Astrocyte of the spinal cord (primary cell): Measurements from ENCODE around the gene AKIP1.

Experiments used
- DNase-seq: peaks from one replicate; pipeline ENCODE4 v3.0.0; 2011; ENCODE audit warnings: low read depth, low spot score
- H3K4me3 ChIP-seq: 2 replicates; pipeline ENCODE4 v1.5.1; 2011; ENCODE audit warnings: low read depth, mild to moderate bottlenecking, low read length, moderate library complexity
- CTCF ChIP-seq: IDR thresholded peaks from 2 replicates; pipeline ENCODE4 v1.5.1; 2012; ENCODE audit warnings: low read depth, mild to moderate bottlenecking, low read length, inconsistent platforms
- in situ Hi-C: cut with HindIII; loops from 2 replicates; pipeline ENCODE4 v1.10.0; 2017; ENCODE audit warnings: low sequenced_read_pairs

AKIP1 gene

GRCh38 chr11:8899119-8899753, 11.8 kb upstream of the AKIP1 start:
- no peak for DNase-seq
- in situ Hi-C loops: no loop called here
- H3K4me3 ChIP-seq: no peak overlapping the region
- no peak for TF ChIP-seq CTCF

GRCh38 chr11:8905528-8906165, 5.3 kb upstream of the AKIP1 start:
- no peak for TF ChIP-seq CTCF
- no peak overlapping the region for H3K4me3 ChIP-seq
- in situ Hi-C loops: no loop called here
- DNase-seq: peak; percentile 81

DNA sequence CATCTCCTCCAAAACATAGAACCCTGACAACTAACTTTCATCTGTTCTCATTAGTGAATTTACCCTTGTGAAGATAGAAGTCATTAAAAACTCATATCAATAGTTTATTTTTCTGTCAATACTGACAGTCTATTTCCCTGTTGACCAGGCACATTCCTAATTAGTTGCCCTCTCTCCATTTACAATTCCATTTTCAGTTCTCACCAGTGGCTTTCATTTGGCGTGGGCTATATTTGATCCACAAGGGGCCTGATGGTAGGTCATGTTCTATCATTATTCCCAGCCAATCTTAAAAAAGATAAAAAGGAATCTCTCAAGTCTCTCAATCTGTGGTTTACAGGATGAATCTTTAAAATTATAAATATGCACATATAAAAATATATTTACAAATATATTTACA, 3.9 kb upstream of the AKIP1 start:
- TF ChIP-seq CTCF: no peak
- no peak for DNase-seq
- in situ Hi-C loops: no loop called here
- no peak overlapping the region for H3K4me3 ChIP-seq

DNA sequence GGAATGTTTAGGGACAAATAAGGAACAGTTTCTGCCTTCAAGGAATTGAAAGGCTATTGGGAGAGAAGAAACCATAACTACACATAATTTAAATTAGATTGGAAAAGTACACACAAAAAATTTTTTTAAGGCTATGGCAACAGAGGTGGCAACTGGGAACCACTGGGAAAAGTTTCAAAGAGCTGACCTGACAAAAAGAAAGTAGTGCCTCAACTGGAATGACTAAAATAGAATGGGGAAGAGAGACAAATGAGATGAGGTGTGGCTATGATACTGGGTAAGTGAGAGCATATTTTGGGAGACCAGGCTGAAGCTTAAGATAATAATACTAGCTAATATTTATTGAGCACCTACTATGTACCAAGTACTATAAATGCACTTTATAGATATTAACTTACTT, 2.9 kb upstream of the AKIP1 start:
- DNase-seq: no peak
- no peak for TF ChIP-seq CTCF
- in situ Hi-C loops: no loop called here
- H3K4me3 ChIP-seq: no peak overlapping the region

- TF ChIP-seq CTCF: no peak
- no peak for DNase-seq
- in situ Hi-C loops: no loop called here
- H3K4me3 ChIP-seq: peak overlapping the region; percentile 80
Measured at GRCh38 chr11:8910649-8911026, 351 bp upstream of the AKIP1 start.

- H3K4me3 ChIP-seq: peak overlapping the region; percentile 7
- in situ Hi-C loops: no loop called here
- peak; percentile 41 for DNase-seq
- TF ChIP-seq CTCF: peak; percentile 85
Measured at GRCh38 chr11:8913961-8914660, 3.1 kb downstream of the AKIP1 start.
